Ovary (tissue), 9 donors: ENCODE results near the gene NCOA5. TPM values are rescaled to one million over a fixed set of nuclear protein-coding genes. Genes with fewer than 3 reads are reported as not detected.

Experiments
- DNase-seq, 5 donors: peaks; one replicate each; pipeline ENCODE4 v3.0.0-alpha.2; 2019 to 2020
- H3K27ac ChIP-seq, 2 donors: fragments of 200-600 bp; one replicate each; pipeline versions ENCODE4 v1.5.1 to v1.8.0; 2019 to 2022
- H3K27me3 ChIP-seq: fragments of 200-600 bp; one replicate; pipeline ENCODE4 v1.8.0; 2022
- H3K36me3 ChIP-seq: fragments of 200-600 bp; sonication (generic); one replicate; pipeline ENCODE4 v1.5.1; 2019
- H3K4me1 ChIP-seq: one replicate; pipeline ENCODE4 v1.8.1; 2013; ENCODE audit warnings: mild to moderate bottlenecking, moderate library complexity; ENCODE audit not compliant: insufficient read depth
- H3K4me3 ChIP-seq: fragments of 200-600 bp; sonication (generic); one replicate; pipeline ENCODE4 v1.5.1; 2017
- H3K9me3 ChIP-seq, 2 donors: fragments of 200-600 bp in 1 of 2; sonication (generic) in 1 of 2; one replicate each; pipeline versions ENCODE4 v1.5.1 to v1.8.1; 2013 to 2019; ENCODE audit warnings: mild to moderate bottlenecking in 1 of 2, moderate library complexity in 1 of 2
- CTCF ChIP-seq, 3 donors: fragments of 450-650 bp in 2 of 3; fragments of 200-600 bp in 1 of 3; IDR thresholded peaks; one replicate each; pipeline versions ENCODE4 v1.5.1 to v1.8.0; 2016 to 2022; ENCODE audit warnings: antibody characterized with exemption in 3 of 3, mild to moderate bottlenecking in 1 of 3
- EP300 ChIP-seq: sonication (generic); formaldehyde crosslinking; IDR thresholded peaks from one replicate; pipeline ENCODE4 v1.6.1; 2017; ENCODE audit warnings: antibody characterized with exemption
- POLR2A ChIP-seq: fragments of 450-650 bp; IDR thresholded peaks from one replicate; pipeline ENCODE4 v1.6.1; 2017; ENCODE audit warnings: antibody characterized with exemption, mild to moderate bottlenecking, moderate library complexity
- WGBS, 3 donors: extraction: QIAGEN DNeasy Blood & Tissue Kit in 1 of 3; methylation state at CpG; one replicate each; pipeline versions ENCODE4 v1.1.5 to v1.1.7; 2013 to 2017; 5-methylcytosine and 5-hydroxymethylcytosine counted together
- intact Hi-C, 4 donors: fragments of 100-400 bp; cut with DNase I; formaldehyde crosslinking; loops; one replicate each; pipeline versions ENCODE4 v1.11.0 to v1.15.1; 2022 to 2023
- polyA plus RNA-seq, 2 donors: library from polyadenylated mRNA; stranded (reverse); fragments of 200-250 nt in 1 of 2; fragments of 350-450 nt in 1 of 2; fragmentation: Illumina TruSeq in 1 of 2; extraction: RNeasy Lipid Tissue Mini Kit (QIAGEN cat#74804) in 1 of 2; gene quantifications; one replicate each; pipeline ENCODE4 v1.2.3, GENCODE V29; 2013 to 2014
- total RNA-seq, 7 donors: library from RNA; depleted of rRNA in 2 of 7; stranded (reverse); fragments of >200 nt in 2 of 7; fragmentation: NEBNext Ultra II Directional in 3 of 7; extraction: Animal tissue kit (Norgen Biotek cat#: 25700) in 3 of 7; gene quantifications; one replicate each; pipeline versions ENCODE4 v1.1.0 to v1.2.4, GENCODE V29; 2016 to 2023
- donor health status: DM: no; HTN: no; CAD: no; lungs with moderate emphysema.
- donor health status: DM: no; HTN: no; CAD: no.
- donor health status: Bipolar disorder and iron deficiency.
- donor health status: DM: yes; HTN: yes; CAD: no.
- donor health status: DM: no; HTN: no; CAD: no.
- donor health status: DM: yes; HTN: yes; CAD: no.

The NCOA5 gene
- total and polyA plus RNA-seq, 9 donors, result 27.6 to 51.1 (median 35.6) TPM

DNA sequence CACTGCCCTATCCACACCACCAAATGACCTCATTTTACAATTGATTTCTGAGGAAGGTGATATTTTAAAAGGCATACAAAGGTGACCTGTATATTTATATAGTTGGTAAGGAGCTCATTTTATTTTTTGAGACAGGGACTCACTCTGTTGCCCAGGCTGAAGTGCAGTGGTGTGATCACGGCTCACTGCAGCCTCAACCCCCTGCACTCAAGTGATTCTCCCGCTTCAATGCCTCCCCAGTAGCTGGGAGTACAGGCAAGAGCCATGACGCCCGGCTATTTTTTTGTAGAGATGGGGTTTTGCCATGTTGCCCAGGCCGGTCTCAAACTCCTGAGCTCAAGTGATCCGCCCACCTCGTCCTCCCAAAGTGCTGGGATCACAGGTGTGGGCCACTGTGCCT is 13.0 kb downstream of the NCOA5 start:
- intact Hi-C loops, result no loop called here
- H3K27ac ChIP-seq, result no peak overlapping the region
- peaks cover 10% of the 10 kb centered on the region for H3K4me1 ChIP-seq
- TF ChIP-seq CTCF (IDR thresholded peaks at IDR 0.05), result no peak
- no peak for TF ChIP-seq POLR2A
- no peak for TF ChIP-seq EP300
- no peak for DNase-seq
- no peak overlapping the region for H3K4me3 ChIP-seq
- no peaks in the 10 kb centered on the region for H3K27me3 ChIP-seq
- no peaks in the 10 kb centered on the region for H3K36me3 ChIP-seq
- 86 to 97% (median 86%) methylated on average over 7 of the region's 7 CpGs for WGBS, 3 donors
- H3K9me3 ChIP-seq, result no peaks in the 10 kb centered on the region

DNA sequence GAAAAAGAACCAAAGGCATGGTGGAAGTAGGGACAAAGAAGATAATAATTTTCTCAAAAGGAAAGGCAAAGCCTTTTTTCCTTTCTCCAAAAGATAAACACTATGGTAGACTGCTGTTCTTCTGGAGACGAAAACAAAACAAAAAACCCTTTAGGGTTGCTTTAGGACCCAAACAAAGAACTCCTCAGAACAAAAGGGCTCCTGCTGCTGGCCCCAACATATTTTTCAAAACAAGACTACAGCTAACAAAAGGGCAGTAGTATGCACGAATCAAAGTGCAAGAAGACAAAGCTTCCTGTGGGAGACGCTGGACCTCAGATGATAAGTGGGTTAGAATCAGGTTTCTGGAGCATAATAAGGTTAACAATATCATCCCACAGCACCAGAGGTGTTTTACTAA is 15.8 kb downstream of the NCOA5 start:
- WGBS, 3 donors, result 22 to 37% (median 27%) methylated on average over 3 of the region's 3 CpGs
- TF ChIP-seq POLR2A, result no peak
- no peak for TF ChIP-seq EP300
- no peak for TF ChIP-seq CTCF (IDR thresholded peaks at IDR 0.05)
- Histone ChIP-seq H3K4me1 (peaks cover 8% of the 10 kb centered on the region), H3K9me3 (no peaks in the 10 kb centered on the region), H3K27me3 (no peaks in the 10 kb centered on the region), H3K36me3 (no peaks in the 10 kb centered on the region), H3K27ac (no peak overlapping the region), H3K4me3 (no peak overlapping the region)
- no peak for DNase-seq
- intact Hi-C loops, result no loop called here

GRCh38 chr20:46073443-46073842 is 16.3 kb downstream of the NCOA5 start:
- 86 to 87% (median 86%) methylated on average over 3 of the region's 3 CpGs for WGBS, 3 donors
- no peak for DNase-seq

DNA sequence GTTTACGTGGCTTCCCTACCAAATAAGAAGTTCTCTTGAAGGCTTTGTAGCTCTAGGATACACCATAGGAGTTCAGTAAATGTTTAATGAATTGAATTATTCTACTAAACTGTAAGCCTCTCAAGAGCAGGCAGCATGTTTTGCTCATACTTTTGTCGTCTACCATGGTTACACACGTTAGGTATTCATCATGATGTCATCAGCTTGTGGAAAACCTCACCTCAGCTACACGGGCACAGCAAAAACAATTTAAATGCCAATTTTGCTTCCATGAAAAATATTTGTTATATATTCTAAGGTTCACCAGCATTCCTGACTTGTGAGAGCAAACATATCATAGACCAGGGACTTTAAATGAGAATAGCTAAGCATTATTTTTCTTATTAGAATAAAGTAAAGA is 16.7 kb downstream of the NCOA5 start:
- Histone ChIP-seq H3K9me3 (no peaks in the 10 kb centered on the region), H3K4me3 (no peak overlapping the region), H3K27me3 (no peaks in the 10 kb centered on the region), H3K4me1 (peaks cover 3% of the 10 kb centered on the region), H3K36me3 (no peaks in the 10 kb centered on the region), H3K27ac (no peak overlapping the region)
- 85 to 93% (median 86%) methylated on average over 4 of the region's 4 CpGs for WGBS, 3 donors
- no peak for DNase-seq
- TF ChIP-seq CTCF (IDR thresholded peaks at IDR 0.05) (no peak), EP300 (no peak), POLR2A (no peak)
- intact Hi-C loops, result no loop called here

More at GRCh38 chr20:46073443-46073842, 16.3 kb downstream of the NCOA5 start:
- Histone ChIP-seq H3K4me1 (peaks cover 5% of the 10 kb centered on the region), H3K27me3 (no peaks in the 10 kb centered on the region), H3K36me3 (no peaks in the 10 kb centered on the region), H3K4me3 (no peak overlapping the region), H3K27ac (no peak overlapping the region), H3K9me3 (no peaks in the 10 kb centered on the region)
- intact Hi-C loops, result no loop called here
- TF ChIP-seq POLR2A (no peak), CTCF (IDR thresholded peaks at IDR 0.05) (no peak), EP300 (no peak)

- Histone ChIP-seq H3K36me3 (peaks cover 4% of the 10 kb centered on the region), H3K4me3 (no peak overlapping the region), H3K4me1 (peaks cover 3% of the 10 kb centered on the region), H3K9me3 (no peaks in the 10 kb centered on the region), H3K27me3 (no peaks in the 10 kb centered on the region), H3K27ac (no peak overlapping the region)
- no peak for DNase-seq
- WGBS, 3 donors, result 91 to 97% (median 94%) methylated on average over 3 of the region's 3 CpGs
- TF ChIP-seq CTCF (IDR thresholded peaks at IDR 0.05), result no peak
- TF ChIP-seq EP300, result no peak
- TF ChIP-seq POLR2A, result no peak
- intact Hi-C loops, result no loop called here
Observed at GRCh38 chr20:46071573-46071972, 18.2 kb downstream of the NCOA5 start.
